ENCODE data around the gene NBEA.

Gene NBEA

DNA sequence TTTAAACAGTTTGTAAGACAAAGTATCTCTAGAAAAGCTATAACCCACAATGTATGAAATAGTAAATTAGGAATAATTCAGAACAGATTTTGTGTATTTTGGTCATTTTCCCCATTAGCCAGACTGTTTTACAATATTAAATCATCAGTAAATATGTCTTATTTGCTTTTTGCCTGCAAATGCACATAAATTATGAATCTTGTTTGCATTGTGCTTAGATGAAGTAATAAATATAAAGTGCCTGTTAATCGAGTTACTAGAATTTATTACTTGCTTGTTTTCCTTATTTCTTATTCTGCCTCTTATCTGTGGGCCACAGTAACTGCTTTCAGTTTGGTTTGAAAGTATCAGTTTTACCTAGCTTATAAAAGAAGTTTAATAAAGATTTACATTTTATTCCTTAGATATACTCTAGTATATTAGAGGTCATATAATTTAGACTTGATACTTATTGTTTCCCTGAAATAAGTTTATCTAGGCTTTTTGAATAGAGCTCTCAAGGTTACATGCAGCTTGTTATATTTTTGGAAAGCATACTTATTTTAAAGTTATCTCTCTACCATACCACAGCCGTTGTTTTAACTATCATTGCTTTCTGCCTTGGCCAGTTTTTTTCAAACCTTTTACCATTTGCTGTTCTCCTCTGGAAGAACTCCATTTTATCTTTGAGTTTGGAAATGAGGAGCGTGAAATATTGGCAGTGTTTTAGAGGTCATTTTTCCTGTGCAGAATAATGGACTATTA lies 238.0 kb downstream of the NBEA start:
- DNase-seq, result no peak

DNA sequence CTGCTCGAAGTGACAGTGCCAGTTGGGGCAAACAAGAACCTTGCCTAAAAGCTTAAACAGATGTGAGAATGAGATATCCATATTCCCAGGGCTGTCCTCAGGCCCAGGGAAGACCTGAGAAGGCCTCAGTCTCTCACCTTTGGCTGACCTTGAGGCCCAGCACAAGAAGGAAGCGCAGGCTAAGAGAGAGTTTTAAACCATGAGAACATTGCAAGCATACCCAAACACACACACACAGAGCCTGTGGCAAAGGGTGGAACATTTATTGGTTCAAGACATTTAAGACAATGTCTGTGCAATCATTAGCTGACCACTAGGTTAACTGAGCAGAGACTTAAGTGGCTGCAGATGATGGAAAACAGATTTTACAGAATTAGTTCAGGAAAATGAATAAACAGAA lies 248.2 kb downstream of the NBEA start:
- DNase-seq, result no peak

DNA sequence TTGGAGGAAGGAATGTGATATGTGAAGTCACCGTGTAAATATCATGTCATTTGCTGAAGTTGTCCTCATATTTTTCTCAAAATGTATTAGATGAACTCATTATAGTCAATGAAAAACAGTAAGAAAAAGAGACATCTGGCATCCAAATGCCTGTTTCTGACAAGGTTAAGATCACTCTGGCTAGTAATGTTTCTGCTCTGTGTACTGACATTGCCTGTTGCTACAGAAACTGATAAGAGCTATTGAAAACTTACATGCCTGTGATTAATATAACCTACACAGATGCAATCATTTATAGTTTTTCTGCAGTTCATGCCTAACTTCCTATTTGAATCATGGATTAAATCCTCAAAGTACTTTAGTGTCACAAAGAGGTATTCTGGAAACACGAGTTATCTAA lies 249.8 kb downstream of the NBEA start:
- DNase-seq, result no peak

DNA sequence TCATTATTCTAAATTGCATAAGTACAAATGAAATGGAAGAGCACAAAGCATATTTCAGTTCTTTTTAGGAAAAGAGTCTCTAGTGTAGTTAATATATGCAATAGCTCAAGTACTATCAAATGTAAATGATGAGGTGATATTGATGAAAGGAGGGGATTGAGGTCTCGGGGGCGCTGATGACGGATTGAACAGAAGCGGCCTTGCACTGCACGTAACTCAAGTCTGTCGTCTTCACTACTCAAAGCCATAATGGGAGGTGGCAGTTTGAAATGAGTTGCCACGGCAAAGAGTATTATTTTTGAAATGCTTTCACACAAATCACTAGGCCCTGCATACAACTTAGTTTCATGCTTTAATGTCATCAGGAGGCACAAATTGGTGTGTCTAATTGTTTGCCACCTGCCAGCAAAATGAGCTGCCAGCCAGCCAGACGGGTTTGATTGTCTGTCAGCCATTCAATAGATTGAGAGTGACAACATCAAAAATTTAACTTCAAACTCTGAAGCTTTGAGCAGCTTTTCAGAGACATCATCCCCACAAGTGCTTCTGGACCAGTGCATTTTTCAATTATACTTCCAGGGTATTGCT lies 256.6 kb downstream of the NBEA start:
- no peak for DNase-seq

DNA sequence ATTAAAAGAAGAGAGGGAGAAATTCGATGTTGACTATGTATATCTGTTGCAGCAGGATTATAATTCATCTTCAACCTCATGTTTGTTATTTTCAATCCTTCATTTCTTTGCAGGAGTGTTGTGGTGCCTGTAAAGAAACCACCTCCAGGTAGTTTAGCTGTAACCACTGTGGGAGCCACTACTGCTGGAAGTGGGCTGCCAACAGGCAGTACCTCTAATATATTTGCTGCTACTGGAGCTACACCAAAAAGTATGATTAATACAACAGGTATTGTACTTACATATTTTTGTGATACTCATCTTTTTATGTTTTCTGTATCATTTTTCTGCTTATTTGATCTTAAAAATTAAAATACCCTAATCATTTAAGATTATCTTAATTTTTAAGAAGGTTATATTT lies 266.5 kb downstream of the NBEA start:
- peak; percentile 1 for DNase-seq

DNA sequence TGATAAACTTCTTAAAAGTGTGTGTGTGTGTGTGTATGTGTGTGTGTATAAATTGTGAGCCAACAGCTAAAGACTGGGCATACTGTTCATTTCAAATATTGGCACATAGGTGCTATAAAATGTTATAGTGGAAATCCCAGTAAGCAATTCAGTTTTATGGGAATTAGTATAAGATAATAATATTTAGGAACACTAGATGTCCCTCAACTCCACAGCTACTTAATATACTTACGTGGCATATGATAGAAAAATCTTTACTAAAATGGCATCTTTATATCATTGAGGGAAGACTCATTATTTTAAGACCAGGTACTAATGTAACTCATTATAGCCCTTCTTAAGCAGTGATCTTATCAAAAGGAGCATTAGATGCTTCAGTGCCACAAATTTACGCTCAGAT lies 268.2 kb downstream of the NBEA start:
- DNase-seq, result peak; percentile 3

DNA sequence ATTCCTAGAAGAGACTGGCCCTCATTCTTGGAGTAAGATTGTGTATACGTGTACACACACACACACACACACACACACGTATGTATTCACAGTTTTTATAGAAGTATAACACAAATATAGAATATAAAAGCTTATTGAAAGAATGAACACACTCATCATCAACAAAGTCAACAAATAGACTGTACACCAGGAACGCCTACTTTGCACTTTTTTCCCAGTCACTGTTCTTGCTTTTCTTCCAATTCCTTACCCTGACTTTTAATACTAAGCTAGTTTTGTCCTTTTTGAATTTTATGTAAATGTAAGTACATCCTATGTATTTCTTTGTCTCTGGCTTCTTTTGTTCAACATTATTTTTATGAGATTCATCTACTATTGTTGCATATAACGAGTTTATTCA lies 269.9 kb downstream of the NBEA start:
- DNase-seq, result no peak

DNA sequence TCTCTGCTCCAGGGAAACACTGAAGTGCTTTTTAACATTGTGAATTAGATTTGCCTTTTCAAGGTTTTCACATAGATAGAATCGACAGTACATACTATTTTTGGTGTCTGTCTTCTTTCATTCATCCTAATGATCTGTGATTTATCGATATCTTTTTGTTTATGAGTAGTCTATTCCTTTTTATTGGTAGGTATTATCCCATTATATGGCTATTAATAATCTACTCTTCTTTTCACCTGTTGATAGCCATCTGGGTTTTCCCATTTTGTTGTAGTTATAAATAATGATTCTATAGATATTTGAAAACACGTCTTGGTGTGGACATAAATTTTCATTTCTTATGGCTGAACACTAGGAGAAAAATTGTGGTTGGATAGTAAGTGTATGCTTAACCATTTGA lies 271.8 kb downstream of the NBEA start:
- no peak for DNase-seq

DNA sequence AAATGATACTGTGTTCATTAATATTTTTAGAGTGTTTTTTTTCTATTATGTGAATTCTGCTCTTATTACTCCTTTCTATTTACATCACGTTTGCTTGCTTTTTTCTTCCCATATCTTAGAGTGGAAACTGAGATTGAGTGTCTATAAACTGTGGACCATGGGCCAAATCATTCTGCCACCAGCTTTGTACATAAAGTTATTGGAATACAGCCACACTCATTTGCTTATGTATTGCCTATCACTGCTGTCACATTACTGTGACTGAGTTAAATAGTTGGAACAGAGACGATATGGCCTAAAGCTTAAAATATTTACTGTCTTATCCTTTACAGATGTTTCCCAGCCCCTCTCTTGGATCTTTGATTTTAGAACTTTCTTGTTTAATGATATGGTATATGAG lies 274.1 kb downstream of the NBEA start:
- no peak for DNase-seq

DNA sequence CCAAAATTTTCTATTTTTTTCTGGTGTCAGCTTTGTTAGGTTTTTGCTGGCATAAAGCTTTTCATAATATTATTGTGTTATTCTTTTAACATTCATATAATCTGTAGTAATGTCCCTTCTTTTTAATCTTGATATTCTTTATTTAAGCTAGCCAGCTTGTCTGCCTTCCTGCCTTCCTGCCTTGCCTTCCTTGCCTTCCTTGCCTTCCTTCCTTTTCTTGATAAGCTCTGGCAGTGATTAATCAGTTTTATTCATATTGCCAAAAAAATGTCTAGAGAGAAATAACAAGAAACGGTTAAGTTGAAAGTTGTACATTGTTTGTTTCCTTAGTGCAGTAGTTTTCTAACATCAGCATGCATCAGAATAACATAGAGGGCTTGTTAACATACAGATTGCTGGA lies 277.0 kb downstream of the NBEA start:
- DNase-seq, result no peak

DNA sequence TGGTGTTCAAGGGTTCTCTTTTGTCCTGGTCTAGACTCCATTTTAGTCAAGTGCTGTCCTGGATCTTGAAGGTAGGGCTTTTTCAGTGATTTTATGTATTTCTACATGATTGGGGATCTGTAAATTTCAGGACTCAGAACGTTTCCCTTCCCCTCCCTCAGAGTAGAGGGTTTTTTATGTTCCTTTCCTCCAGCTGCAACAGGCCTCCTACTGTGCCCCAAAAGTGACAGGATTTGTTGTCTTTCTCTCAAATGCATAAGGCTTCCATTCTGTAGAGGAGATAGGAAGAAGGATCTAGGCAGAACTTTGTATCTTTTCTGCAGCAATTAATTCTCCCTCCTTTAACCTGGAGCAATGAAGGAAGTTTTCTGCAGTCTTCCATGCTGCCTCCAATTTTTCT lies 283.1 kb downstream of the NBEA start:
- no peak for DNase-seq

DNA sequence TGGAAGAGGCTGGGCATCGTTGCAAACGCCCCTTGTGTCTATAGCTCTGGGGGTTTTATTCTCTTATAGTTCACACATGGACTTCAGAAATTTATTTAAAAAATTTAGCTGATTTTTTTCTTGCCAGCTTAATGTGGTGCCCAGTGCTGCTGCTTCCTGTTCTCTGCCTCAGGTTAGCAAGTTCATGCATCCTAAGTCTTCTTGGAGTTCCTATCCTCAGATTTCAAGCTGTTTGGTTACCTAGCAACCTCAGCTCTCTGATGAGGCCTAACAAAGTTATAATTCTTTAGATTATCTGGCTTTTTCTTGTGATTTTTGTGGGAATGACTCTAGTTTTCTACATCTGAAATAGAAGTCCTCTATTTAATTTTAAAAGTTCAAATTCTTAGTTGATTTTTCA lies 283.5 kb downstream of the NBEA start:
- no peak for DNase-seq

DNA sequence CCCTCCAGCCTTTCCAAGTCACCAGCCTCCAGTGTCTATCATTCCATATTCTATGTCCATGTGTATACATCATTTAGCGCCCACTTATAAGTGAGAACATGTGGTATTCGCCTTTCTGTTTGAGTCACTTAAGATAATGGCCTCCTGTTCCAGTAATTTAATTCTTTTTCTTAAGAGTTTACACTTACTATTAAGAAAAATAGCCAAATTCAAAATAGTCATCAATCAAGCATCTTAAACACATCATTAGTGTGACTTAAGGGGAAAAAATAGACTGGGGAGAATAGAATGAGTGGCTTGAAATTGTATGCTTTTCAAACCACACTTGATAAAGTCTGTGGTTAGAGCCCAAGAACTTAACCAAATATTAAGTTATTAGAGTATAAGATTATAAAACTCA lies 286.5 kb downstream of the NBEA start:
- no peak for DNase-seq

DNA sequence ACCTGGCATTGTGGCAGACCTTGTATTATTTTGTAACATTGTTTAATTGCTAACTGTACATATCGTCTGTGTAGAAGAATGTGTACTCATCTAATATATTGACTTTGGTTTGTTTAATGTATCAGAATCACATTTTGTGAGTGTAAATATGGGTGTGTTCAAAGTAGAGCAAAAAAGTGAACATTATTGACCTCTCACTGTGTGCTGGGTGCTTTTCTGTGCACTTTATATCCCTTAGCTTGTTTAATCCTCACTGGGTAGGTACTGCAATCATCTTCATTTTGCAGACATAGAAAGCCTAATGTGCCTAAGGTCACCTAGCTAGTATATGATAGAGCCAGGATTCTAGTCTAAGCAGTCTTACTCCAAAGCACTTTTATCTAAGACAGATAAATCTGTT lies 289.4 kb downstream of the NBEA start:
- DNase-seq, result no peak

DNA sequence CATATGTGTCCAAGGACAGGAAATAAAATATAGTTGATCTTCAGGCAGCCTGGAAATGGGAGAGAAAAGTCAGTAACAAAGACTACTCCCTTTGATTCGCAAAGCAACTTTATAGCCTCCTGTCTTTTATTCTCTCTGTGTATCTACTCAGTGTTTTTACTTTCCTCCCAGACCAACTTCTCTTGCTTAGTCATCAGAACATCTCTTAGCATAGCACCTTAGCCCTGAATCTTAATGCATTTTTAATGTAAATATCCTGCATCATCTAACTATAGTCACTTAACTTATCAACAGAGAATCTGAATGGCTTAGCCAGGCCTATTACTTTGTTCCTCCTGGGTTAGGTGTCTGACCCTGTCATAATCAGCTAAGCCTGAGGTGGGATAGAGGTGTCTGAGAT lies 296.2 kb downstream of the NBEA start:
- no peak for DNase-seq

DNA sequence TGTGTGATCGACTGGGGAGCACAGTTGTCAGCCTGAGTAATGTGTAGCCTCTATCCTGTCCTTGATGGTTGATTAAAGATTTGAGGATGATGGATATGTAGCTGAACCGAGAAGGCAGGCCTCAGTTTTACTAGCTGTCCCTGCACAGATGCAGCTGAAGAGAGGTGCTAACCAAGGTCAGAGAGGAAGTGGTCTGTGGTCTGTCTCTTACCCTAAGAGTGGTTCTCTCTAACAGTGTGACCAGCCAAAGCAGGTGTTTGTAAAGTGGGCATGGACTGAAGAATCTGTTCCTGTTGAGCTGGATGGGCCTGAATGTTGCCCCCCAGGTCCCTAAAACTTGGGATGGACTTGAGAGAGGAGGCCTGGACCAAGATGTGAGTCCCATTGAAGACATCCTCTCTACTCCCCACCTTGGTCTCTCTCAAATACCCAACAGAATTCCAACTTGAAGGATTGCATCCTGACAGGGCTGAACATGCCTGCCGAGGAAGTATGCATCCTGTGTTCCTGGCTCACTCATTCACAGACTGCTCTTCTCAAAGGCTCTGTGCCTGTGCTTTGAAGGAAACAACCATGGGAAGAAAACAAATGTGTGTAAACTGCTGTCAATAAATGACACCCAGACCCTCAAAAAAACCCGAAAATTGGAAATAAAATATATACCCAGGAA lies 310.6 kb downstream of the NBEA start:
- DNase-seq, result no peak

DNA sequence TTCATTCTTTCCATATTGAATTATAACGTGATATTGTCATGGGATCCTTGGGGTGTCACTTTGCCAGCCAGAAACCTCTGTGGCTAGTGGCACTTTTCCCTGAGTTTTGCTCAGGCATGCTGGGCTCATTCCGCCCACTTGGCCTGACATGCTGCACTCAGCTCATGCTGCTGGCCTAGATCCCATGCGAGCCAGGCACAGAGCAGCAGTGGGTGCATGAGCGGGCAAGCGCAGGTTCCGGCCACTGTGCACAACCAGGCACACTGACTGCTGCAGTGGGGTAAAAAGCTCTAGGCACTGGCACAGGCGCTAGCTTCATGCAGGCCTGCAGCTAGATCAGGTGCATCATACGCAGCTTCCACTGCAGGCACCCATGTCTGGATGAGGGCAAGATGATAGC lies 313.2 kb downstream of the NBEA start:
- no peak for DNase-seq

DNA sequence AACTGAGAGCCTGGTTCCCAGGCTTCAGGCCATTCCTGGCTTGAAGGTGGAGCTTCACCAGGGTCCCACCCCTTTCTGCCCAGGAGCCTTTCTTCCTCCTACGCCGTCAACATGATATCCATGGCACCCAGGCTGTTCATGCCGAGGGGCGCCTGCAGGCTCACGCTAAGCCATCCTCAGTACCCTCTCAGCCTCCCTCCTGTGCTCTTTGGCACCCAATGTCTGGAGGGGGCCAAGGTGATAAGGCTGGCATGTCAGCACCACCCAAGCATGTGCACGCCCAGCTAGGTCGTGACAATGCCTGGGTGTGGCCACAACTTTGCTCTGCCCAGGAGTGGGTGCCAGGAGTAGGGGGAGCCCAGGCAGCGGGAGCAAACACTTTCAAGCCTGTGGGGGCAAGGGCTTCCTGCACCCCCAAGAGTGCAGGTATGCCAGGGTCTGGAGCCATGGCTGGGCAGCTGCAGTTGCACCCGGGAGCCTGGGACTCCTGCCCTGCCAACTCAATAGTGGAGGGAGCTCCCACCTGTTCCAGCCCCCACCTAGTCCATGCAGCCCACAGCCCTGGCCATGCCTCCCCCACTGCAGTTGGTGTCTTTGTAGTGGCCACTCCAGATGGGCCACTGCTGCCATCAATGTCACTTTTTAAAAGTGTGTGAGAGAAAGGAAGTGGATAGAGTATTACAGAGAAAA lies 314.5 kb downstream of the NBEA start:
- no peak for DNase-seq

DNA sequence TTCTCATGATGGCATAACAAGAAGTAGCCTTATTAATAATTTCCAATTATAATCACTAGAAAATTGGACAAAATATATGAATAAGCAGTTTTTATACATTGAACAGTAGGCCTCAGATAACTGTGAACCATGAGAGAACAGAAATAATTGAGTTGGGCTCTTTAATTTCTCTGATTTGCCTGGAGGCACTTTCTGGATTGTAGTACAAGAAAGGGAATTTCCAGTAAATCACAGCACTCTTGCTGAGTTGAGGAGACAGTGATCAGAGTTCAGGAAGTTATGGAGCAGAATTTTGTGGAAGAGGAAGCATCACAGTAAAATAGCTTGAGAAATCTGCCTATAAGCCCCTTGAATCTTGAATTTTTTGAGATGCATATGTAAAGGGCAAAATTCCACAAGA lies 318.2 kb downstream of the NBEA start:
- peak; percentile 9 for DNase-seq

DNA sequence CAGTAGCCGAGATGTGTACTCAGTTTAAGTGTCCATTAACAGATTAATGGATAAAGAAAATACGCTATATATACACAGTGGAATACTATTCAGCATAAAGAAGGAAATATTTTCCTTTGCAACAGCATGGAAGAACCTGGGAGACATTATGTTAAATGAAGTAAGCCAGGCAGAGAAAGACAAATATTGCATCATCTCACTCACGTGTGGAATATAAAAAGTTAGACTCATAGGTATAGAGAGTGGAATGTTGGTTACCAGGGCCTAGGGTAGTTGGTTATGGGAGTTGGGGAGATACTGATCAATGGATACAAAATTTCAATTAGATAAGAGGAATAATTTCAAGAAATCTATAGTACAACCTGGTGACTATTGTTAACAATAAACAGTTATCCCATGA lies 324.3 kb downstream of the NBEA start:
- no peak for DNase-seq

DNA sequence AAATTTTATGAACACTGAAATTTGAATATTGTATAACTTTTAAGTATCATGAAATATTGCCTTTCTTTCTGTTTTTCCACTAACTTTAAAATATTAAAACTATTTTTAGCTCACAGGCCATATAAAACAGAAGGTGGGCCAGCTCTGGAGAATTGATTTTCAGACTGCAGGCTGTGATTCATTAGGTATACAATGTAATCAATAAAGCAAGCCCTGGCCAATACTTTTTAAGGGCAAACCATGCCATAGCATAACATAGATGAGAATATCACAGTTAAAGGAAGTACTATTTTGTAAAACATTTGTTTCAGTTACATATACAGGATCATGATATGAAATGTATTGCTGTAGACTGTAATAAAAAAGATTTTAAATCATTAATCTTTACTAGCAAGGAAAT lies 336.8 kb downstream of the NBEA start:
- DNase-seq, result no peak

DNA sequence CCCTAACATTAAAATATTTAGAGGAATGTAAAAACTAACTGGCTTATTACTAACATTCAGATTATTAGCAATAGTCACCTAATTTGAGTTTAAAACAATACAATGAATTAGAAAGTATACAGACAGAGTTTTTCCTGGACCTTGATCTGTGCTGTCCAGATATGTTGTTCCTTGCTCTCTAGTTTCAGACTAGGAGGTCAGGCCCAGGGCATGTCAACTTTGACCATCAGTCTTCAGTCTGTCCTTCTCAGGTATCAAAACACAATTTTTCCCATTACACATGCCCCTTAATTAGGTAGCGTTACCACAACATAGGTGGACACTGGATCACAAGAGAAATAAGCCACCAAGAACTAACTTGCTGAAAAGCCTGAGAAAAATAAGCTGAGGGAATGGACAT lies 337.4 kb downstream of the NBEA start:
- DNase-seq, result no peak

DNA sequence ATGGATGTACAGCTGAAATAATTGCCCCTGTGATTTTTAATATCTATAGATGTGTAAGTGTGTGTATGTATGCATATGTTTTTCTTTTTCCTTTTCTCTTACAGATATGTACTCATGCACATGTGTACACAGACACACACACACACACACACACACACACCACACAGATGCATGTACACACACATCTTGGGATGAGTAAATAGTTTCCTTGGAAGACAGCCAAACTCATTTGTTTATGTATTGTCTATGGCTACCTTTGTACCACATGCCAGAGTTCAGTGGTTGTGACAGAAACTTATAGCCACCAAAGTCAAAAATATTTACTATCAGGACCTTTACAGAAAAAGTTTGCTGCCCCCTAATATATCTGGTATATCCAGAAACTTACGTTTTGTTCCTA lies 341.8 kb downstream of the NBEA start:
- peak; percentile 8 for DNase-seq

DNA sequence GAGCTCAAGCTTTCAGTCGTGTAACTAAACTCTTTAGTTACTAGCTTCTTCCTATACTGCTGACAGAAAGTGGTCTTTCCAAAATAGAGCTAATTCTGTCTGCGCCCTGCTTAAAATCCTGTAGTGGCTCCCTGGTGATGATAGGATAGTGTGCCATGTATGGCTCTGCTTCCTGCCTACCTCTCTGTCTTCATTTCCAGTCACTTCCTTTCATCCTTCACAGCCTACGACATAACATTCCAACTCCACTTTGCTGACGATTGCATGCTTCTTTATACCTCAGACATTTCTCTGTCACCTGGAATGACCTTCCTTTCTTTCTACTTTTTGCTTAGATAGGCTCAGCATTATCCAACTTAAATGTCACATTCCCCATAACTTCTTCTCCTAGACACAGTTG lies 343.6 kb downstream of the NBEA start:
- DNase-seq, result no peak
